ENCODE data around the gene PTPRD. TPM values are rescaled to one million over a fixed set of nuclear protein-coding genes. Genes with fewer than 3 reads are reported as not detected.

The PTPRD gene
- total RNA-seq, 1 experiment from 2014 or later: 32.5 TPM

DNA sequence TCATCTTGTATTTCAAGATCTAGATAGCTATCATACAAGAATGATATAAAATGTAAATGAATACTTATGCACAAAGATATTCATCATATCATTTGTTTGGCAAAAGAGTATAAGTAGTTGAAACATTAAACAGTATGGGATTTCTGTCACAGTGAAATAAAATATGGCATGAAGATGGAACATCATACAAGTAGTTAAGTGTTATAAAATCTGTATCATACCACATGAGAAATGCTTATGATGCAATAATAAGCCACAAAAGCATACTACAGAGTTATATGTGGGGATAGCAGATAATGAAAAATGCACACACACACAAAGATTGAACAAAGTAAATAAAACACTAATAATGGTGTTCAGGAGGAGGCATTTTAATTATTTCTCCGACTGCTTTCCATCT is 1975.2 kb downstream of the PTPRD start:
- Histone ChIP-seq H3T11ph (ENCODE audit: low read length) (no peak overlapping the region), H2BK12ac (ENCODE audit: insufficient read length, low read depth, low read length) (no peak overlapping the region), H2BK5ac (ENCODE audit: insufficient read length, low read length) (no peak overlapping the region), H3K4me1 (ENCODE audit: insufficient read depth, low read length) (no peaks in the 10 kb centered on the region; the same call in 1 of the 2 replicates), H3K23ac (ENCODE audit: insufficient read length, low read depth, low read length) (no peak overlapping the region), H3K4ac (ENCODE audit: low read depth, low read length) (no peak overlapping the region), H3K27ac (ENCODE audit: insufficient read length, low read depth, low read length) (no peak overlapping the region), H3K18ac (ENCODE audit: insufficient read length, low read depth, low read length) (no peak overlapping the region), H2BK20ac (ENCODE audit: low read depth, low read length, poor library complexity, severe bottlenecking) (no peak overlapping the region), H3K4me2 (ENCODE audit: insufficient read depth, insufficient read length, low read length) (no peak overlapping the region), H3K9ac (ENCODE audit: extremely low read depth, insufficient read length, low read length) (no peak overlapping the region), H3K23me2 (ENCODE audit: insufficient read length, low read depth, low read length, poor library complexity, severe bottlenecking) (no peaks in the 10 kb centered on the region), H3K14ac (ENCODE audit: insufficient read depth, low read length) (no peak overlapping the region), H3K79me1 (ENCODE audit: insufficient read depth, low read depth, low read length, poor library complexity, severe bottlenecking) (no peaks in the 10 kb centered on the region), H4K5ac (ENCODE audit: insufficient read length, low read depth, low read length) (no peak overlapping the region), H2AFZ (ENCODE audit: low read length) (no peak overlapping the region), H3K79me2 (ENCODE audit: insufficient read depth, low read length) (no peaks in the 10 kb centered on the region), H4K8ac (replicated peaks; ENCODE audit: insufficient read length, low read depth, low read length) (no peak overlapping the region), H4K20me1 (ENCODE audit: control insufficient read depth, insufficient read depth, insufficient read length) (no peaks in the 10 kb centered on the region), H3K27me3 (ENCODE audit: insufficient read depth, low read length) (no peaks in the 10 kb centered on the region), H2AK5ac (ENCODE audit: insufficient read length, low read length) (no peak overlapping the region), H2BK15ac (ENCODE audit: low read depth, low read length) (no peak overlapping the region), H3K56ac (ENCODE audit: insufficient read length, low read depth, low read length) (no peak overlapping the region), H4K91ac (ENCODE audit: insufficient read length, low read depth, low read length) (no peak overlapping the region), H3K9me3 (ENCODE audit: control insufficient read depth, low read depth, low read length) (no peaks in the 10 kb centered on the region), H2BK120ac (ENCODE audit: low read depth, low read length, poor library complexity, severe bottlenecking) (no peak overlapping the region)
- Mint-ChIP-seq H3K27me3 (ENCODE audit: low read depth) (no peaks in the 10 kb centered on the region), H3K36me3 (ENCODE audit: insufficient read depth in 1 of 3, low read depth in 3 of 3) (peaks cover 0 to under 1% (median 0%) of the 10 kb centered on the region in 3 experiments; a peak in 1 of 7 replicates), H3K27ac (no peak overlapping the region), H3K4me1 (peaks cover 8% of the 10 kb centered on the region in 2 experiments; a peak in 3 of 4 replicates), H3K9me3 (no peaks in the 10 kb centered on the region), H3K4me3 (no peak overlapping the region)
- no peak for DNase-seq
- no peak for TF ChIP-seq CTCF (conservative IDR thresholded peaks at IDR 0.05)
- no CpG with 5 or more reads among the region's 1 CpG for WGBS (ENCODE audit: extremely low coverage, insufficient read length, low lambda C conversion rate)

All from H9 (cell line).